Kidney (tissue), 14 donors: Measurements from ENCODE around the gene FAM53B. TPM values are rescaled to one million over a fixed set of nuclear protein-coding genes. Genes with fewer than 3 reads are reported as not detected.
A peak's percentile ranks its signal among the peaks of the same experiment; 100 is the strongest.

ENCODE experiments used
- DNase-seq, 5 donors: peaks; one replicate each; pipeline ENCODE4 v3.0.0-alpha.2; 2013 to 2020
- FAIRE-seq: peaks from 2 replicates; lab custom pipeline; 2012; peaks lifted over from hg19 to GRCh38; lab: Jason Lieb, UNC
- H3K27ac ChIP-seq, 2 donors: one replicate each; pipeline ENCODE4 v1.7.0; 2013; ENCODE audit warnings: low read depth in 2 of 2, low read length in 2 of 2, inconsistent platforms in 1 of 2
- H3K27me3 ChIP-seq: one replicate; pipeline ENCODE4 v1.7.1; 2013; ENCODE audit warnings: low read length, inconsistent platforms; ENCODE audit not compliant: control insufficient read depth, insufficient read depth
- H3K36me3 ChIP-seq, 3 donors: one replicate each; pipeline versions ENCODE4 v1.7.0 to v1.7.1; 2013; ENCODE audit warnings: low read length in 3 of 3, control low read depth in 1 of 3, inconsistent platforms in 1 of 3; ENCODE audit not compliant: insufficient read depth in 3 of 3, control insufficient read depth in 2 of 3
- H3K4me1 ChIP-seq, 3 donors: one replicate each; pipeline versions ENCODE4 v1.7.0 to v1.7.1; 2013; ENCODE audit warnings: low read length in 3 of 3, inconsistent platforms in 1 of 3, low read depth in 1 of 3; ENCODE audit not compliant: control insufficient read depth in 2 of 3, insufficient read depth in 2 of 3
- H3K4me3 ChIP-seq, 3 donors: one replicate each; pipeline versions ENCODE4 v1.7.0 to v1.8.1; 2013; ENCODE audit warnings: low read length in 3 of 3, control low read depth in 1 of 3, inconsistent platforms in 1 of 3
- H3K9ac ChIP-seq, 3 donors: one replicate each; pipeline versions ENCODE4 v1.7.0 to v1.7.1; 2013; ENCODE audit warnings: low read length in 3 of 3, control low read depth in 1 of 3, inconsistent platforms in 1 of 3
- H3K9me3 ChIP-seq, 3 donors: one replicate each; pipeline versions ENCODE4 v1.7.0 to v1.7.1; 2013; ENCODE audit warnings: low read length in 3 of 3, control low read depth in 1 of 3, inconsistent platforms in 1 of 3; ENCODE audit not compliant: control insufficient read depth in 2 of 3, insufficient read depth in 1 of 3
- intact Hi-C: fragments of 100-400 bp; cut with DNase I; formaldehyde crosslinking; loops from one replicate; pipeline ENCODE4 v1.11.1; 2022
- polyA plus RNA-seq: library from polyadenylated mRNA; stranded (reverse); fragments of 350-450 nt; fragmentation: Illumina TruSeq; extraction: RNeasy Lipid Tissue Mini Kit (QIAGEN cat#74804); gene quantifications from one replicate; pipeline ENCODE4 v1.2.3, GENCODE V29; 2014; ENCODE audit warnings: low read depth, low replicate concordance; ENCODE audit not compliant: insufficient read depth
- total RNA-seq: library from RNA; stranded (reverse); fragmentation: NEBNext Ultra II Directional; extraction: Animal tissue kit (Norgen Biotek cat#: 25700); gene quantifications from one replicate; pipeline ENCODE4 v1.2.1, GENCODE V29; 2021
- TF ChIP-seq, protein P1 (sequence below): IDR thresholded peaks from 3 replicates; pipeline ENCODE4 v1.5.1; 2012; ENCODE audit warnings: mild to moderate bottlenecking, moderate library complexity, borderline replicate concordance; ENCODE audit not compliant: insufficient read depth; ENCODE audit errors: extremely low read depth
- donor health status: control.
- donor health status: control.
- donor health status: control.
- donor health status: control.
- donor health status: control.
- donor health status: DM: yes; HTN: yes; CAD: no.
- donor health status: Normal renal cell carcinoma (clear cell type).

The FAM53B gene
- total and polyA plus RNA-seq, 2 donors from 2014 or later, result 11.8 to 30.0 TPM

DNA sequence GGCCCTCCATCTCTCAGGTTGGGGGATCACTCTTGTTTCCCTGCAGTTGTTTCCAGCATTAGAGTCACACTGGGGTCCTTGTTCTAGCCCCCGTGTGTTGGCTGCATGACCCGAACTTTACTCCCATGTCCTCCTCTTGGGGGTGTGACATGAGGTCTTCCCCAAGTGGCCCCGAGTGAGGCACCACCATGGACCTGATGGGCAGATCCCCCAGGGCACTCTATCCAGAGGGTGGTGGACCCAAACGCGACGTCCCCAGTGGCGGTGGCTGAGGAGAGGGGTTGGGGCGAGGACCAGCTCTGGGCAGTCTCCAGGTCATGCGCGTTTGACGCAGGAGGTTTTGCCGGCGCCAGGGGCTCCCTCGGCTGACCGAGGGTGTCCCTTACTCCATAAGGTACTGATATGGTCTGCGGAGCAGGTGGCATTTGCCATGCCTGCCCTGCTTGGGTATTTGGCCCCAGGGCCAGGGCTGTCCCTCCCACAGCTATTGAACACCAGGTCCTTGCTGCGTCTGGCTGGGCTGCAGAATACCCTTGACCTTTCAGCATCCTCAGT lies 150.7 kb downstream of the FAM53B start:
- FAIRE-seq (no peak), DNase-seq (peak in 2 of 5 donors; percentile 37 to 80)
- peaks cover 0 to 6% (median 0%) of the 10 kb centered on the region in 3 donors for H3K9me3 ChIP-seq
- H3K9ac ChIP-seq, result no peak overlapping the region
- TF ChIP-seq, protein P1, sequence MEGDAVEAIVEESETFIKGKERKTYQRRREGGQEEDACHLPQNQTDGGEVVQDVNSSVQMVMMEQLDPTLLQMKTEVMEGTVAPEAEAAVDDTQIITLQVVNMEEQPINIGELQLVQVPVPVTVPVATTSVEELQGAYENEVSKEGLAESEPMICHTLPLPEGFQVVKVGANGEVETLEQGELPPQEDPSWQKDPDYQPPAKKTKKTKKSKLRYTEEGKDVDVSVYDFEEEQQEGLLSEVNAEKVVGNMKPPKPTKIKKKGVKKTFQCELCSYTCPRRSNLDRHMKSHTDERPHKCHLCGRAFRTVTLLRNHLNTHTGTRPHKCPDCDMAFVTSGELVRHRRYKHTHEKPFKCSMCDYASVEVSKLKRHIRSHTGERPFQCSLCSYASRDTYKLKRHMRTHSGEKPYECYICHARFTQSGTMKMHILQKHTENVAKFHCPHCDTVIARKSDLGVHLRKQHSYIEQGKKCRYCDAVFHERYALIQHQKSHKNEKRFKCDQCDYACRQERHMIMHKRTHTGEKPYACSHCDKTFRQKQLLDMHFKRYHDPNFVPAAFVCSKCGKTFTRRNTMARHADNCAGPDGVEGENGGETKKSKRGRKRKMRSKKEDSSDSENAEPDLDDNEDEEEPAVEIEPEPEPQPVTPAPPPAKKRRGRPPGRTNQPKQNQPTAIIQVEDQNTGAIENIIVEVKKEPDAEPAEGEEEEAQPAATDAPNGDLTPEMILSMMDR, result no peak
- peaks cover 0 to 15% (median 14%) of the 10 kb centered on the region in 3 donors for H3K4me1 ChIP-seq
- H3K27ac ChIP-seq, result peak overlapping the region in 1 of 2 donors; percentile 4
- H3K4me3 ChIP-seq, result no peak overlapping the region
- no peaks in the 10 kb centered on the region for H3K36me3 ChIP-seq
- H3K27me3 ChIP-seq, result no peaks in the 10 kb centered on the region
- intact Hi-C loops, result no loop called here

DNA sequence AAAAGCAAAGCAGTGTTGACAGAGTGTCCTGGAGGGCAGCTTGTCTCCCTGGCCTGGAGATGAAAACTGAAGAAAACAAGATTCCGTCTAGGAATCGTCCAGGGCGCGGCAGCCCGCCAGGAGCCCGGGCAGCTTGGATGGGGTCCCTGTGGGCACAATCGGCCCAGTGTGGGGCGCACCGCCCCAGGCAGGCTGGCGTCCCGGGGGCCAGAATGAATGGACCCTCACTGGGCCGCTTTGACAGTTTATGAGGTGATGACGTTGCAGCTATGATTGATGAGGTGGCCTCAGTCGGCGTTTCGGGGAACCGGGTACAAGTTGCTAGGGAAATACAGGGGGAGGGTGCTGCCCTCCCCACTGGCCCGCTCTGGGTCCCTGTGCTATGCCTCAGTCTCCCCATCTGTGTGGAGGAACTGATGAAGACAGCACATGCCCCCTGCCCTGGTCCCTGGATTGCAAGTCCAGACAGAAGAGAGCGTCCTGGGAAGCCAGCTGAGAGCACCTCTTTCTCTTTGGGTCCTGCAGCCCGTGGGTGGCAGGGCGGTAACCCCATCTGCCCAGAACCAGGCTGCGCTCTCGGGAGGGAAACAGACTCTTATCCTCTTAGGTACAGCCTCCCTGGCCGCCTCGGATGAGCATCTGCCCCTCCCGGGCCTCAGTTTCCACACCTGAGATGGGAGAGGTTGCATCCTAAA lies 151.3 kb downstream of the FAM53B start:
- Histone ChIP-seq H3K27ac (no peak overlapping the region), H3K9ac (no peak overlapping the region), H3K27me3 (no peaks in the 10 kb centered on the region), H3K4me3 (no peak overlapping the region), H3K4me1 (peaks cover 0 to 19% (median 16%) of the 10 kb centered on the region in 3 donors), H3K36me3 (no peaks in the 10 kb centered on the region), H3K9me3 (peaks cover 0 to 6% (median 0%) of the 10 kb centered on the region in 3 donors)
- no peak for FAIRE-seq
- TF ChIP-seq, protein P1, result no peak
- DNase-seq, result peak in 2 of 5 donors; percentile 37 to 61
- intact Hi-C loops, result no loop called here

GRCh38 chr10:124592101-124592500 lies 152.1 kb downstream of the FAM53B start:
- intact Hi-C loops, result no loop called here
- Histone ChIP-seq H3K9ac (no peak overlapping the region), H3K27ac (no peak overlapping the region), H3K36me3 (no peaks in the 10 kb centered on the region), H3K4me3 (no peak overlapping the region), H3K9me3 (peaks cover 0 to 6% (median 0%) of the 10 kb centered on the region in 3 donors), H3K27me3 (no peaks in the 10 kb centered on the region), H3K4me1 (peaks cover 0 to 20% (median 17%) of the 10 kb centered on the region in 3 donors)
- FAIRE-seq (no peak), DNase-seq (peak in 2 of 5 donors; percentile 26 to 53)
- TF ChIP-seq, protein P1, result no peak
